Transverse colon (tissue), 4 donors: ENCODE data around the gene SMYD1. TPM values are rescaled to one million over a fixed set of nuclear protein-coding genes. Genes with fewer than 3 reads are reported as not detected.

Experiments
- small RNA-seq, 4 donors: library from RNA; depleted of rRNA; stranded (forward); fragments of <200 nt; gene quantifications; one replicate each; pipeline ENCODE3, GENCODE V24; 2016
- total RNA-seq, 4 donors: library from RNA; depleted of rRNA; stranded (reverse); fragments of >200 nt; gene quantifications; one replicate each; pipeline ENCODE4 v1.1.0, GENCODE V29; 2016

The SMYD1 gene
- total RNA-seq, 4 donors from 2014 or later, result 1.6 to 48.6 (median 3.2) TPM

Small RNAs within 50 kb of the gene (small RNA-seq; reads per million reads assigned to genes)
- 0 to 0.14 (median 0.06) reads per million in 4 donors for gene MIR4780

Other genes with a start within 250 kb of the SMYD1 start
- 1 to 10 TPM in 2 of 4 donors, not detected in 2; 4.0 to 9.7 TPM for gene RGPD2, start 242.0 kb upstream of the SMYD1 start, total RNA-seq
- not detected for gene RNU2-63P, start 51.3 kb upstream of the SMYD1 start, total RNA-seq
- gene KRCC1, start 12.0 kb upstream of the SMYD1 start, total RNA-seq, result 10 to 100 TPM; 12.3 to 40.6 (median 27.6) TPM
- 1,000 to 10,000 TPM; 1,053 to 3,583 (median 2,025) TPM for gene FABP1, start 60.2 kb downstream of the SMYD1 start, total RNA-seq
- gene THNSL2, start 102.5 kb downstream of the SMYD1 start, total RNA-seq, result 10 to 100 TPM in 3 of 4 donors, 1 to 10 TPM in 1; 1.1 to 33.2 (median 17.5) TPM